Neural cell (in vitro differentiated cells): ENCODE data around the gene PUSL1. TPM values are rescaled to one million over a fixed set of nuclear protein-coding genes. Genes with fewer than 3 reads are reported as not detected.

Source experiments
- H2AFZ ChIP-seq: fragments of 200-600, 300-800 bp; sonication (generic), shearing (Covaris generic); 2 replicates; pipeline ENCODE4 v1.6.0; 2014; ENCODE audit warnings: low read depth, mild to moderate bottlenecking, antibody characterized with exemption, low read length, moderate library complexity
- H3F3A ChIP-seq: fragments of 200-600 bp; shearing (Covaris generic); 2 replicates; pipeline ENCODE4 v1.6.1; 2016; ENCODE audit warnings: mild to moderate bottlenecking, moderate library complexity, mixed read lengths, antibody characterized with exemption, low read length; ENCODE audit not compliant: insufficient read depth, poor library complexity, severe bottlenecking
- H3K27ac ChIP-seq: fragments of 200-600, 300-800 bp; sonication (generic), shearing (Covaris generic); 2 replicates; pipeline ENCODE4 v1.5.1; 2014; ENCODE audit warnings: mild to moderate bottlenecking, low read length, moderate library complexity
- H3K27me3 ChIP-seq: fragments of 300-800, 200-600 bp; sonication (generic), shearing (Covaris generic); 2 replicates; pipeline ENCODE4 v1.6.0; 2014; ENCODE audit warnings: mild to moderate bottlenecking, low read depth, low read length, moderate library complexity; ENCODE audit not compliant: insufficient read depth
- H3K36me3 ChIP-seq: fragments of 300-800, 200-600 bp; sonication (generic), shearing (Covaris generic); 2 replicates; pipeline ENCODE4 v1.5.1; 2014; ENCODE audit warnings: mild to moderate bottlenecking, antibody characterized with exemption, low read length, moderate library complexity; ENCODE audit not compliant: insufficient read depth
- H3K4me2 ChIP-seq: fragments of 300-800, 200-600 bp; sonication (generic), shearing (Covaris generic); 2 replicates; pipeline ENCODE4 v1.6.0; 2014; ENCODE audit warnings: mild to moderate bottlenecking, low read length
- H3K4me3 ChIP-seq: fragments of 300-800, 200-600 bp; sonication (generic), shearing (Covaris generic); 2 replicates; pipeline ENCODE4 v1.5.1; 2014; ENCODE audit warnings: mild to moderate bottlenecking, low read length, moderate library complexity
- H3K79me2 ChIP-seq: fragments of 200-600 bp; shearing (Covaris generic); replicated peaks from 2 replicates; pipeline ENCODE4 v1.6.0; 2014; ENCODE audit warnings: mild to moderate bottlenecking, low read length, moderate library complexity; ENCODE audit not compliant: insufficient read depth
- H3K9ac ChIP-seq: fragments of 300-800, 200-600 bp; sonication (generic), shearing (Covaris generic); 2 replicates; pipeline ENCODE4 v1.6.1; 2016; ENCODE audit warnings: mild to moderate bottlenecking, low read length, mixed read lengths
- H3K9me2 ChIP-seq: fragments of 200-600 bp; shearing (Covaris generic); 2 replicates; pipeline ENCODE4 v1.6.1; 2016; ENCODE audit warnings: mild to moderate bottlenecking, low read length, mixed read lengths; ENCODE audit not compliant: insufficient read depth
- H3K9me3 ChIP-seq: fragments of 200-600, 300-800 bp; sonication (generic), shearing (Covaris generic); 2 replicates; pipeline ENCODE4 v1.6.1; 2016; ENCODE audit warnings: mild to moderate bottlenecking, mixed run types, low read length, moderate library complexity, mixed read lengths
- H4K20me1 ChIP-seq: fragments of 200-600 bp; shearing (Covaris generic); 2 replicates; pipeline ENCODE4 v1.6.1; 2016; ENCODE audit warnings: mild to moderate bottlenecking, mixed run types; ENCODE audit not compliant: insufficient read depth
- CTCF ChIP-seq: fragments of 450-650 bp; IDR thresholded peaks from 2 replicates; pipeline ENCODE4 v1.5.1; 2014; ENCODE audit warnings: antibody characterized with exemption, mild to moderate bottlenecking, moderate library complexity; ENCODE audit not compliant: poor library complexity, severe bottlenecking
- EP300 ChIP-seq: fragments of 450-650 bp; conservative IDR thresholded peaks from 2 replicates; pipeline ENCODE4 v1.6.1; 2014; ENCODE audit warnings: antibody characterized with exemption, mild to moderate bottlenecking, moderate library complexity; ENCODE audit not compliant: poor library complexity, severe bottlenecking
- EZH2 ChIP-seq: fragments of 200-600, 300-800 bp; shearing (Covaris generic), sonication (generic); IDR thresholded peaks from 2 replicates; pipeline ENCODE4 v1.6.1; 2014; ENCODE audit warnings: antibody characterized with exemption, low read length, borderline replicate concordance, mild to moderate bottlenecking; ENCODE audit not compliant: insufficient read depth, poor library complexity, severe bottlenecking
- MXI1 ChIP-seq: fragments of 450-650 bp; conservative IDR thresholded peaks from 2 replicates; pipeline ENCODE4 v1.6.1; 2014; ENCODE audit warnings: antibody characterized with exemption, mild to moderate bottlenecking; ENCODE audit not compliant: poor library complexity, severe bottlenecking
- POLR2AphosphoS5 ChIP-seq: IDR thresholded peaks from 2 replicates; pipeline ENCODE4 v1.6.1; 2012
- RAD21 ChIP-seq: fragments of 450-650 bp; conservative IDR thresholded peaks from 2 replicates; pipeline ENCODE4 v1.6.1; 2014; ENCODE audit warnings: antibody characterized with exemption, mild to moderate bottlenecking, moderate library complexity
- REST ChIP-seq: IDR thresholded peaks from 2 replicates; pipeline ENCODE4 v1.6.1; 2012; ENCODE audit warnings: borderline replicate concordance
- SMC3 ChIP-seq: fragments of 450-650 bp; conservative IDR thresholded peaks from 2 replicates; pipeline ENCODE4 v1.6.1; 2014; ENCODE audit warnings: antibody characterized with exemption, mild to moderate bottlenecking, moderate library complexity; ENCODE audit not compliant: poor library complexity
- TAF1 ChIP-seq: IDR thresholded peaks from 2 replicates; pipeline ENCODE4 v1.6.1; 2012; ENCODE audit warnings: low read depth
- polyA plus RNA-seq: library from polyadenylated mRNA; depleted of rRNA; stranded (reverse); fragments of >200 nt; gene quantifications from 2 replicates; pipeline ENCODE4 v1.2.3, GENCODE V29; 2014

The PUSL1 gene
- polyA plus RNA-seq, 1 donor from 2014 or later, result 25.0 TPM

- Histone ChIP-seq H3K27me3 (no peaks in the 10 kb centered on the region), H4K20me1 (no peaks in the 10 kb centered on the region), H3K4me2 (no peak overlapping the region), H3K36me3 (no peaks in the 10 kb centered on the region), H3K9me3 (no peaks in the 10 kb centered on the region), H3K9ac (no peak overlapping the region), H2AFZ (no peak overlapping the region), H3F3A (no peaks in the 10 kb centered on the region), H3K9me2 (no peaks in the 10 kb centered on the region), H3K4me3 (no peak overlapping the region), H3K79me2 (no peaks in the 10 kb centered on the region), H3K27ac (no peak overlapping the region)
- TF ChIP-seq RAD21 (no peak), TAF1 (no peak), REST (no peak)
Measured at GRCh38 chr1:1284221-1285101, 23.9 kb upstream of the PUSL1 start.

GRCh38 chr1:1285102-1285571, 23.3 kb upstream of the PUSL1 start:
- TF ChIP-seq EZH2 (no peak), POLR2AphosphoS5 (no peak), RAD21 (no peak), MXI1 (no peak), TAF1 (no peak), CTCF (no peak), SMC3 (no peak), EP300 (no peak), REST (no peak)
- H3K9me2 ChIP-seq, result no peaks in the 10 kb centered on the region

More at GRCh38 chr1:1285102-1285571, 23.3 kb upstream of the PUSL1 start:
- Histone ChIP-seq H3K36me3 (no peaks in the 10 kb centered on the region), H3K9ac (no peak overlapping the region), H4K20me1 (no peaks in the 10 kb centered on the region), H3K4me3 (no peak overlapping the region), H3K79me2 (no peaks in the 10 kb centered on the region), H3F3A (no peaks in the 10 kb centered on the region), H3K27ac (no peak overlapping the region), H3K27me3 (no peaks in the 10 kb centered on the region), H3K4me2 (no peak overlapping the region), H3K9me3 (no peaks in the 10 kb centered on the region), H2AFZ (no peak overlapping the region)
